GM19328 (cell line): ENCODE data around the gene XBP1.
"Not testable (repeated sequence)": the region's sequence is repeated elsewhere in the genome, so short reads cannot be mapped to it uniquely, and the experiment has no call there.

Source experiments
- ATAC-seq: cut with Tn5 transposase; IDR thresholded peaks from one replicate; pipeline ENCODE4 v1.9.1; 2021; ENCODE audit warnings: mild to moderate bottlenecking, moderate library complexity; ENCODE audit not compliant: unreplicated experiment

The XBP1 gene

DNA sequence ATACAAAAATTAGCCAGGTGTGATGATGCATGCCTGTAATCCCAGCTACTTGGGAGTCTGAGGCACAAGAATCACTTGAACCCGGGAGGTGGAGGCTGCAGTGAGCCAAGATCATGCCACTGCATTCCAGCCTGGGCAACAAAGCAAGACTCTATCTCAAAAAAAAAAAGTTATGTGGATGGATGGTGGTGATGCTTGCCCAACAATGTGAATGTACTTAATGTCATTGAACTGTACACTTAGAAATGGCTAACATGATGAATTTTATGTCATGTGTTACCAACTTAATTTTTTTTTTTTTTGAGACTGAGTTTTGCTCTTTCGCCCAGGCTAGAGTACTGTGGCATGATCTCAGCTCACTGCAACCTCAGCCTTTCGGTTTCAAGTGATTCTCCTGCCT is 45.9 kb downstream of the XBP1 start:
- not testable (repeated sequence) for ATAC-seq

DNA sequence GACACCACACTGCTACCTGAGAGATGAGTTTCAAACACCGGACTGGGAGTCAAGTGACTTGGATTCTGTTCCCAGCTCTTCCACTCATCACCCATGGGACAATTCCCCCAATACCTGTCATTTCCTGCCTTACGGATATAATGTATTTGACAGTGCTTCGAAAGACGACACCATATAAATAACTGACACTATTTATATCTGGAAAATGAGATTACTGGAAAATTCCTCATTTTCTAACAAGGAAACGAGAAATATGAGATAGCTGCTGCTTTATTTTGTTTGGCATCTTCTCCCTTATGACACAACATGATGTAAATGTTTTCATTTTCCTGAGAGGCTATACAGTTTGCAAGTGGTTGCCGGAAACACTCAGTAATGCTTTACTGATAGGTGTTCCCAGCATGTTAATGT is 49.9 kb downstream of the XBP1 start:
- no peak for ATAC-seq
